ENCODE measurements around the gene CEP120.
A peak's percentile ranks its signal among the peaks of the same experiment; 100 is the strongest.
"Not testable (repeated sequence)": the region's sequence is repeated elsewhere in the genome, so short reads cannot be mapped to it uniquely, and the experiment has no call there.

The CEP120 gene

GRCh38 chr5:123423278-123424149 lies at the start of gene CEP120:
CEP120 (minus strand) TSS chr5:123423403; CDS start chr5:123422998, 405 bp downstream.
- peak within 1 kb of the TSS; percentile 95 for H3K9ac ChIP-seq (ENCODE audit: low read length)
- H3K79me2 ChIP-seq (ENCODE audit: insufficient read depth, low read length): peaks cover 43% of the 10 kb centered on the region
- no peaks in the 10 kb centered on the region for H3K9me3 ChIP-seq (ENCODE audit: insufficient read depth, low read length)
- H3K4me3 ChIP-seq (ENCODE audit: insufficient read depth, low read length, poor library complexity, severe bottlenecking): peak within 1 kb of the TSS; percentile 92
- H2AFZ ChIP-seq (ENCODE audit: low read depth, low read length, severe bottlenecking): peak within 1 kb of the TSS; percentile 94
- no peaks in the 10 kb centered on the region for H4K20me1 ChIP-seq (ENCODE audit: low read depth, low read length)
- H3K27ac ChIP-seq (ENCODE audit: low read depth, low read length): peak within 1 kb of the TSS; percentile 67
- H3K36me3 ChIP-seq (ENCODE audit: low read length): no peaks in the 10 kb centered on the region
- H3F3A ChIP-seq (ENCODE audit: insufficient read depth): 0 out of 2 replicates have a peak, but pooled peaks cover 3% of the 10 kb centered on the region
- no peak for TF ChIP-seq EZH2phosphoT487 (conservative IDR thresholded peaks at IDR 0.05; ENCODE audit: low read length)
- peak; percentile 81 for TF ChIP-seq CTCF (IDR thresholded peaks at IDR 0.05; ENCODE audit: insufficient read depth, low read length, poor library complexity, severe bottlenecking)
- H3K9me2 ChIP-seq (replicated peaks; ENCODE audit: insufficient read depth, low read length): no peaks in the 10 kb centered on the region
- no peaks in the 10 kb centered on the region for H3K27me3 ChIP-seq (ENCODE audit: low read length)
- H3K4me2 ChIP-seq (ENCODE audit: low read depth, low read length, poor library complexity, severe bottlenecking): peak within 1 kb of the TSS; percentile 96

- H3K27ac ChIP-seq (ENCODE audit: low read depth, low read length): no peak overlapping the region
- H3K9me3 ChIP-seq (ENCODE audit: insufficient read depth, low read length): no peaks in the 10 kb centered on the region
- H2AFZ ChIP-seq (ENCODE audit: low read depth, low read length, severe bottlenecking): no peak overlapping the region
- TF ChIP-seq EZH2phosphoT487 (conservative IDR thresholded peaks at IDR 0.05; ENCODE audit: low read length) (no peak), CTCF (IDR thresholded peaks at IDR 0.05; ENCODE audit: insufficient read depth, low read length, poor library complexity, severe bottlenecking) (no peak)
- H3K4me2 ChIP-seq (ENCODE audit: low read depth, low read length, poor library complexity, severe bottlenecking): no peak overlapping the region
- H4K20me1 ChIP-seq (ENCODE audit: low read depth, low read length): no peaks in the 10 kb centered on the region
- H3K9ac ChIP-seq (ENCODE audit: low read length): no peak overlapping the region
- no peaks in the 10 kb centered on the region for H3K79me2 ChIP-seq (ENCODE audit: insufficient read depth, low read length)
- H3K36me3 ChIP-seq (ENCODE audit: low read length): no peaks in the 10 kb centered on the region
- no peaks in the 10 kb centered on the region for H3F3A ChIP-seq (ENCODE audit: insufficient read depth)
- no peaks in the 10 kb centered on the region for H3K27me3 ChIP-seq (ENCODE audit: low read length)
- H3K9me2 ChIP-seq (replicated peaks; ENCODE audit: insufficient read depth, low read length): no peaks in the 10 kb centered on the region
- H3K4me3 ChIP-seq (ENCODE audit: insufficient read depth, low read length, poor library complexity, severe bottlenecking): no peak overlapping the region
Observed at GRCh38 chr5:123472150-123472924, 49.1 kb upstream of the CEP120 start.

GRCh38 chr5:123471385-123471784 lies 48.2 kb upstream of the CEP120 start:
- Histone ChIP-seq H3K27ac (ENCODE audit: low read depth, low read length) (no peak overlapping the region), H3K4me3 (ENCODE audit: insufficient read depth, low read length, poor library complexity, severe bottlenecking) (no peak overlapping the region), H3K9me3 (ENCODE audit: insufficient read depth, low read length) (no peaks in the 10 kb centered on the region), H2AFZ (ENCODE audit: low read depth, low read length, severe bottlenecking) (no peak overlapping the region), H4K20me1 (ENCODE audit: low read depth, low read length) (no peaks in the 10 kb centered on the region), H3K9me2 (replicated peaks; ENCODE audit: insufficient read depth, low read length) (no peaks in the 10 kb centered on the region), H3F3A (ENCODE audit: insufficient read depth) (no peaks in the 10 kb centered on the region), H3K36me3 (ENCODE audit: low read length) (no peaks in the 10 kb centered on the region), H3K4me2 (ENCODE audit: low read depth, low read length, poor library complexity, severe bottlenecking) (no peak overlapping the region), H3K9ac (ENCODE audit: low read length) (no peak overlapping the region), H3K79me2 (ENCODE audit: insufficient read depth, low read length) (no peaks in the 10 kb centered on the region), H3K27me3 (ENCODE audit: low read length) (no peaks in the 10 kb centered on the region)
- no peak for TF ChIP-seq CTCF (IDR thresholded peaks at IDR 0.05; ENCODE audit: insufficient read depth, low read length, poor library complexity, severe bottlenecking)
- TF ChIP-seq EZH2phosphoT487 (conservative IDR thresholded peaks at IDR 0.05; ENCODE audit: low read length): no peak

GRCh38 chr5:123466839-123467238 lies 43.6 kb upstream of the CEP120 start:
- H3F3A ChIP-seq (ENCODE audit: insufficient read depth); H3K9me3 ChIP-seq (ENCODE audit: insufficient read depth, low read length); H3K4me2 ChIP-seq (ENCODE audit: low read depth, low read length, poor library complexity, severe bottlenecking); H2AFZ ChIP-seq (ENCODE audit: low read depth, low read length, severe bottlenecking); H3K79me2 ChIP-seq (ENCODE audit: insufficient read depth, low read length); H3K9ac ChIP-seq (ENCODE audit: low read length); H3K4me3 ChIP-seq (ENCODE audit: insufficient read depth, low read length, poor library complexity, severe bottlenecking); H3K9me2 ChIP-seq (replicated peaks; ENCODE audit: insufficient read depth, low read length); H3K27ac ChIP-seq (ENCODE audit: low read depth, low read length); H3K27me3 ChIP-seq (ENCODE audit: low read length); H4K20me1 ChIP-seq (ENCODE audit: low read depth, low read length); H3K36me3 ChIP-seq (ENCODE audit: low read length): not testable (repeated sequence)
